Bronchial epithelial cell (primary cell): ENCODE data around the gene ZNF280B. TPM values are rescaled to one million over a fixed set of nuclear protein-coding genes. Genes with fewer than 3 reads are reported as not detected.

Experiments
- DNase-seq: peaks from one replicate; pipeline ENCODE4 v3.0.0-alpha.2; 2010; ENCODE audit warnings: low read depth
- FAIRE-seq: peaks from 2 replicates; lab custom pipeline; 2011; peaks lifted over from hg19 to GRCh38; lab: Jason Lieb, UNC
- H3K27me3 ChIP-seq: 2 replicates; pipeline ENCODE4 v1.5.1; 2011; ENCODE audit warnings: low read length; ENCODE audit not compliant: control insufficient read depth, insufficient read depth
- H3K36me3 ChIP-seq: 2 replicates; pipeline ENCODE4 v1.5.1; 2011; ENCODE audit warnings: low read length; ENCODE audit not compliant: control insufficient read depth, insufficient read depth
- H3K4me3 ChIP-seq: 2 replicates; pipeline ENCODE4 v1.5.1; 2011; ENCODE audit warnings: mild to moderate bottlenecking, low read depth, low read length, control low read depth
- CTCF ChIP-seq: IDR thresholded peaks from 2 replicates; pipeline ENCODE4 v1.5.1; 2011; ENCODE audit warnings: mild to moderate bottlenecking, moderate library complexity, low read length, control low read depth, inconsistent platforms; ENCODE audit not compliant: insufficient read depth, severe bottlenecking
- total RNA-seq: library from RNA; depleted of rRNA; stranded (reverse); fragments of >200 nt; gene quantifications from 2 replicates; pipeline ENCODE4 v1.2.1, GENCODE V29; 2014

The ZNF280B gene
- total RNA-seq, 1 donor from 2014 or later = 0.26 TPM

- Histone ChIP-seq H3K36me3 (no peaks in the 10 kb centered on the region), H3K27me3 (no peaks in the 10 kb centered on the region), H3K4me3 (no peak overlapping the region)
- TF ChIP-seq CTCF = peak; percentile 11
- FAIRE-seq (no peak), DNase-seq (no peak)
Measured at GRCh38 chr22:22462813-22463567, 45.6 kb downstream of the ZNF280B start.

GRCh38 chr22:22461583-22461982 is 47.0 kb downstream of the ZNF280B start:
- H3K4me3 ChIP-seq = no peak overlapping the region
- FAIRE-seq (no peak), DNase-seq (no peak)
- H3K36me3 ChIP-seq = no peaks in the 10 kb centered on the region
- TF ChIP-seq CTCF = no peak
- no peaks in the 10 kb centered on the region for H3K27me3 ChIP-seq

GRCh38 chr22:22461111-22461510 is 47.4 kb downstream of the ZNF280B start:
- Histone ChIP-seq H3K4me3 (no peak overlapping the region), H3K27me3 (no peaks in the 10 kb centered on the region), H3K36me3 (no peaks in the 10 kb centered on the region)
- TF ChIP-seq CTCF = no peak
- DNase-seq (no peak), FAIRE-seq (no peak)

GRCh38 chr22:22460635-22461034 is 47.9 kb downstream of the ZNF280B start:
- H3K36me3 ChIP-seq = no peaks in the 10 kb centered on the region
- DNase-seq (no peak), FAIRE-seq (no peak)
- no peaks in the 10 kb centered on the region for H3K27me3 ChIP-seq
- peak; percentile 8 for TF ChIP-seq CTCF
- H3K4me3 ChIP-seq = no peak overlapping the region

- no peak overlapping the region for H3K4me3 ChIP-seq
- no peak for TF ChIP-seq CTCF
- no peaks in the 10 kb centered on the region for H3K27me3 ChIP-seq
- FAIRE-seq (no peak), DNase-seq (no peak)
- H3K36me3 ChIP-seq = no peaks in the 10 kb centered on the region
Measured at GRCh38 chr22:22460060-22460459, 48.5 kb downstream of the ZNF280B start.
